A549 (cell line): ENCODE results near the gene VGF. TPM values are rescaled to one million over a fixed set of nuclear protein-coding genes. Genes with fewer than 3 reads are reported as not detected.
"Not testable (repeated sequence)": the region's sequence is repeated elsewhere in the genome, so short reads cannot be mapped to it uniquely, and the experiment has no call there.

Experiments
- ATAC-seq, 2 experiments: fragments of 200-7000 bp in 1 of 2; fragments of >200 bp in 1 of 2; cut with Nextera tagmentation in 1 of 2; cut with Tn5 transposase in 1 of 2; 3 replicates each; pipeline versions ENCODE4 v1.8.0 to v1.9.1; 2018 to 2020; ENCODE audit warnings: mild to moderate bottlenecking in 1 of 2, moderate library complexity in 1 of 2
- CTCF ChIA-PET: fragments of 300-600 bp; sonication (Branson Sonifier 250); formaldehyde crosslinking; extraction: SDS; loops from one replicate; lab custom pipeline; 2021; ENCODE audit warnings: antibody characterized with exemption, inconsistent platforms; lab: Yijun Ruan, JAX
- POLR2A ChIA-PET: fragments of 350-600 bp; formaldehyde crosslinking; extraction: SDS; loops from one replicate; lab custom pipeline; 2021; ENCODE audit warnings: antibody characterized with exemption, inconsistent platforms; lab: Yijun Ruan, JAX
- DNase-seq, 2 experiments: peaks; one replicate each; pipeline versions ENCODE4 v3.0.0 to v3.0.0-alpha.2; 2011 to 2016; ENCODE audit warnings: low read depth in 1 of 2, low spot score in 1 of 2
- FAIRE-seq: peaks from 2 replicates; lab custom pipeline; 2011; peaks lifted over from hg19 to GRCh38; lab: Jason Lieb, UNC
- H3K27ac ChIP-seq, 2 experiments: fragments of >200 bp; sonication (Bioruptor Twin); formaldehyde crosslinking; 3 replicates each; pipeline ENCODE4 v1.5.1; 2016 to 2017
- H3K4me1 ChIP-seq: fragments of >200 bp; sonication (Bioruptor Twin); formaldehyde crosslinking; 3 replicates; pipeline ENCODE4 v1.6.1; 2016
- H3K4me2 ChIP-seq: fragments of >200 bp; sonication (Bioruptor Twin); formaldehyde crosslinking; 3 replicates; pipeline ENCODE4 v1.6.1; 2016
- H3K4me3 ChIP-seq: fragments of >200 bp; sonication (Bioruptor Twin); formaldehyde crosslinking; 3 replicates; pipeline ENCODE4 v1.5.1; 2016
- H3K9me3 ChIP-seq: fragments of >200 bp; sonication (Bioruptor Twin); formaldehyde crosslinking; 3 replicates; pipeline ENCODE4 v1.6.1; 2016
- BHLHE40 ChIP-seq: IDR thresholded peaks from 2 replicates; pipeline ENCODE4 v1.6.1; 2012; ENCODE audit warnings: low read depth, low read length, inconsistent platforms
- CBX2 ChIP-seq: fragments of 200-600 bp; sonication (generic); IDR thresholded peaks from 2 replicates; pipeline ENCODE4 v1.6.1; 2016; ENCODE audit warnings: low read depth, mild to moderate bottlenecking, borderline replicate concordance
- CBX8 ChIP-seq: fragments of 200-600 bp; sonication (generic); IDR thresholded peaks from 2 replicates; pipeline ENCODE4 v1.6.1; 2016
- EHMT2 ChIP-seq: fragments of 200-600 bp; sonication (generic); IDR thresholded peaks from 2 replicates; pipeline ENCODE4 v1.6.1; 2016; ENCODE audit warnings: antibody characterized with exemption, low read depth, mild to moderate bottlenecking, moderate library complexity
- ELK1 ChIP-seq: fragments of 150-350 bp; IDR thresholded peaks from 2 replicates; pipeline ENCODE4 v1.6.1; 2014; ENCODE audit warnings: low read depth, mild to moderate bottlenecking, low read length
- FOSB ChIP-seq: fragments of 250-450 bp; sonication (Bioruptor Pico); IDR thresholded peaks from 2 replicates; pipeline ENCODE4 v1.5.0; 2020; ENCODE audit warnings: mild to moderate bottlenecking, moderate library complexity
- FOSL2 ChIP-seq, 2 experiments: fragments of 450-650 bp in 1 of 2; fragments of >200 bp in 1 of 2; sonication (Bioruptor Twin) in 1 of 2; formaldehyde crosslinking; IDR thresholded peaks; 2 replicates each; pipeline versions ENCODE4 v1.5.0 to v1.6.1; 2016 to 2020; ENCODE audit warnings: mild to moderate bottlenecking in 1 of 2, moderate library complexity in 1 of 2
- FOXS1 ChIP-seq: fragments of 250-450 bp; sonication (Bioruptor Pico); IDR thresholded peaks from 2 replicates; pipeline ENCODE4 v1.5.0; 2020; ENCODE audit warnings: mild to moderate bottlenecking, moderate library complexity
- GATA3 ChIP-seq: IDR thresholded peaks from 2 replicates; pipeline ENCODE4 v1.6.1; 2012; ENCODE audit warnings: borderline replicate concordance
- HOXB5 ChIP-seq: fragments of 250-450 bp; sonication (Bioruptor Pico); IDR thresholded peaks from 2 replicates; pipeline ENCODE4 v1.5.0; 2020; ENCODE audit warnings: mild to moderate bottlenecking, moderate library complexity
- JUN ChIP-seq, 2 experiments: fragments of >200 bp; sonication (Bioruptor Twin); formaldehyde crosslinking; IDR thresholded peaks; 2 replicates in 1 of 2; 3 replicates in 1 of 2; pipeline ENCODE4 v1.6.1; 2016 to 2017
- MAFK ChIP-seq: fragments of 450-650 bp; IDR thresholded peaks from 2 replicates; pipeline ENCODE4 v1.6.1; 2014; ENCODE audit not compliant: partially characterized antibody
- NFE2L2 ChIP-seq: fragments of 150-350 bp; conservative IDR thresholded peaks from 2 replicates; pipeline ENCODE4 v1.6.1; 2014; ENCODE audit warnings: low read length
- NR3C1 ChIP-seq: fragments of >200 bp; sonication (Bioruptor Twin); formaldehyde crosslinking; IDR thresholded peaks from 3 replicates; pipeline ENCODE4 v1.6.1; 2017
- PBX3 ChIP-seq: IDR thresholded peaks from 2 replicates; pipeline ENCODE4 v1.6.1; 2012
- PHF8 ChIP-seq: fragments of 200-600 bp; sonication (generic); IDR thresholded peaks from 2 replicates; pipeline ENCODE4 v1.6.1; 2016; ENCODE audit warnings: low read depth, mild to moderate bottlenecking, antibody characterized with exemption, moderate library complexity, borderline replicate concordance
- POLR2A ChIP-seq: IDR thresholded peaks from 2 replicates; pipeline ENCODE4 v1.6.1; 2012; ENCODE audit warnings: mild to moderate bottlenecking, low read length
- POLR2AphosphoS2 ChIP-seq: conservative IDR thresholded peaks from 2 replicates; pipeline ENCODE4 v1.6.1; 2012; ENCODE audit warnings: low read length, improper control_type of control experiment, inconsistent platforms
- RCOR1 ChIP-seq: fragments of 150-350 bp; IDR thresholded peaks from 2 replicates; pipeline ENCODE4 v1.6.1; 2014; ENCODE audit warnings: antibody characterized with exemption, low read length, low read depth
- RFX5 ChIP-seq: fragments of 450-650 bp; IDR thresholded peaks from 2 replicates; pipeline ENCODE4 v1.7.1; 2014; ENCODE audit warnings: antibody characterized with exemption, mild to moderate bottlenecking, moderate library complexity
- USF2 ChIP-seq: fragments of 450-650 bp; IDR thresholded peaks from 2 replicates; pipeline ENCODE4 v1.6.1; 2014; ENCODE audit warnings: antibody characterized with exemption
- ZC3H11A ChIP-seq: fragments of 450-650 bp; IDR thresholded peaks from 2 replicates; pipeline ENCODE4 v1.6.1; 2014; ENCODE audit warnings: antibody characterized with exemption, mild to moderate bottlenecking
- WGBS: methylation state at CpG from one replicate; pipeline ENCODE4 v1.1.6; 2017; ENCODE audit errors: missing lambda C conversion rate; 5-methylcytosine and 5-hydroxymethylcytosine counted together
- polyA plus RNA-seq, 4 experiments: library from polyadenylated mRNA; depleted of rRNA in 3 of 4; stranded (reverse); fragments of >200 nt; fragmentation: RNase III in 1 of 4; extraction: RNeasy Plus Mini Kit Qiagen cat#74134 plus additional on column Dnase treatment in 1 of 4; gene quantifications; 2 replicates in 3 of 4; 3 replicates in 1 of 4; pipeline ENCODE4 v1.2.3, GENCODE V29; 2011 to 2017

Gene VGF
- polyA plus RNA-seq, 2 of the 4 experiments (the other 2 are of a cell fraction): 0.16 to 2.7 TPM

- Histone ChIP-seq H3K4me2 (no peak overlapping the region), H3K9me3 (no peaks in the 10 kb centered on the region), H3K4me3 (no peak overlapping the region), H3K27ac (no peak overlapping the region), H3K4me1 (no peaks in the 10 kb centered on the region)
- 88% methylated on average over 19 of the region's 19 CpGs for WGBS
- DNase-seq (no peak), ATAC-seq (no peak), FAIRE-seq (no peak)
- CTCF ChIA-PET: interaction anchor here (2.1 to 10.4 kb wide), 2 partner anchors 11 to 13 kb away, joined by 13 to 93 read pairs; partner anchors contain the start of genes PLOD3 and ZNHIT1
- POLR2A ChIA-PET: no interaction called here
- TF ChIP-seq HOXB5 (CRISPR knock-in tag): no peak
- TF ChIP-seq FOSL2 (IDR thresholded peaks at IDR 0.05): no peak
- TF ChIP-seq FOSL2 (CRISPR knock-in tag; IDR thresholded peaks at IDR 0.05): no peak
- TF ChIP-seq NR3C1: no peak
- TF ChIP-seq MAFK: no peak
- no peak for TF ChIP-seq FOXS1 (CRISPR knock-in tag)
- TF ChIP-seq USF2: no peak
- TF ChIP-seq CBX8: no peak
- no peak for TF ChIP-seq PBX3
- TF ChIP-seq CBX2: no peak
- no peak for TF ChIP-seq POLR2A
- no peak for TF ChIP-seq GATA3
- TF ChIP-seq BHLHE40: no peak
- no peak for TF ChIP-seq POLR2AphosphoS2
- TF ChIP-seq RCOR1: no peak
- TF ChIP-seq ZC3H11A: no peak
- TF ChIP-seq PHF8: no peak
- no peak for TF ChIP-seq EHMT2
- TF ChIP-seq ELK1: no peak
These were observed 41.3 kb upstream of the VGF start for GRCh38 chr7:101206665-101207042.

GRCh38 chr7:101205901-101206664 is 40.7 kb upstream of the VGF start:
- ChIA-PET POLR2A (interaction anchor here (1.7 kb wide), 1 partner anchor 12 kb away, joined by 4 read pairs; the partner anchor contains the start of genes PLOD3 and ZNHIT1), CTCF (interaction anchor here (1.8 to 10.4 kb wide), 3 partner anchors 11 to 62 kb away, joined by 9 to 93 read pairs (median 13); partner anchors contain the start of genes PLOD3 and ZNHIT1)
- no peak overlapping the region for H3K27ac ChIP-seq
- no peaks in the 10 kb centered on the region for H3K9me3 ChIP-seq
- peaks cover 2% of the 10 kb centered on the region for H3K4me1 ChIP-seq
- no peak overlapping the region for H3K4me3 ChIP-seq
- ATAC-seq: no peak
- no peak overlapping the region for H3K4me2 ChIP-seq
- FAIRE-seq: no peak
- TF ChIP-seq NFE2L2 (no peak), JUN (IDR thresholded peaks at IDR 0.05) (no peak), RFX5 (no peak), CBX8 (no peak), FOSB (no peak)
- 85% methylated on average over 32 of the region's 32 CpGs for WGBS
- no peak for DNase-seq

GRCh38 chr7:101203740-101204738 is 38.7 kb upstream of the VGF start:
- not testable (repeated sequence) for H3K4me2 ChIP-seq, H3K27ac ChIP-seq, H3K9me3 ChIP-seq, H3K4me3 ChIP-seq, FAIRE-seq, ATAC-seq, DNase-seq
- peaks cover 10% of the 10 kb centered on the region for H3K4me1 ChIP-seq
- ChIA-PET CTCF (interaction anchor here (0.5 to 10.4 kb wide), 9 partner anchors 9 to 111 kb away, joined by 3 to 93 read pairs (median 3); partner anchors contain the start of gene PLOD3), POLR2A (interaction anchor here (1.7 kb wide), 1 partner anchor 14 kb away, joined by 4 read pairs; the partner anchor contains the start of genes PLOD3 and ZNHIT1)
- 69% methylated on average over 22 of the region's 22 CpGs for whole genome bisulfite sequencing
